Neural crest cell (in vitro differentiated cells): ENCODE data around the gene KDM4B. TPM values are rescaled to one million over a fixed set of nuclear protein-coding genes. Genes with fewer than 3 reads are reported as not detected.

Experiments
- DNase-seq: peaks from one replicate; pipeline ENCODE4 v3.0.0; 2021; ENCODE audit warnings: low read depth, mixed read lengths, low spot score
- H3K27ac Mint-ChIP-seq: one replicate; pipeline ENCODE4 v1.8.0; 2021; ENCODE audit warnings: mild to moderate bottlenecking, mixed read lengths; ENCODE audit not compliant: unreplicated experiment
- H3K27me3 Mint-ChIP-seq: 2 replicates; pipeline ENCODE4 v1.8.0; 2021; ENCODE audit warnings: low read depth, mild to moderate bottlenecking, mixed read lengths
- H3K36me3 Mint-ChIP-seq: 2 replicates; pipeline ENCODE4 v1.8.0; 2021; ENCODE audit warnings: low read depth, mild to moderate bottlenecking, mixed read lengths
- H3K4me1 Mint-ChIP-seq: 2 replicates; pipeline ENCODE4 v1.8.0; 2021; ENCODE audit warnings: mixed read lengths
- H3K4me3 Mint-ChIP-seq: one replicate; pipeline ENCODE4 v1.8.0; 2021; ENCODE audit warnings: mild to moderate bottlenecking, mixed read lengths
- H3K9me3 Mint-ChIP-seq: 2 replicates; pipeline ENCODE4 v1.8.0; 2021; ENCODE audit warnings: mixed read lengths
- CTCF ChIP-seq: fragments of 200-600 bp; sonication (generic); conservative IDR thresholded peaks from 2 replicates; pipeline ENCODE4 v1.5.0; 2021; ENCODE audit warnings: antibody characterized with exemption, mild to moderate bottlenecking
- total RNA-seq: library from RNA; stranded (reverse); gene quantifications from 2 replicates; pipeline ENCODE4 v1.2.1, GENCODE V29; 2021

KDM4B gene
- total RNA-seq, 1 donor from 2014 or later: 45.4 TPM

GRCh38 chr19:5186293-5187050 is 217.6 kb downstream of the KDM4B start:
- H3K9me3 Mint-ChIP-seq: no peaks in the 10 kb centered on the region
- H3K27me3 Mint-ChIP-seq: no peaks in the 10 kb centered on the region
- TF ChIP-seq CTCF: no peak
- H3K4me1 Mint-ChIP-seq: peaks cover 17% of the 10 kb centered on the region
- no peak overlapping the region for H3K27ac Mint-ChIP-seq
- H3K4me3 Mint-ChIP-seq: no peak overlapping the region
- no peak for DNase-seq
- no peaks in the 10 kb centered on the region for H3K36me3 Mint-ChIP-seq

- Mint-ChIP-seq H3K27ac (no peak overlapping the region), H3K9me3 (no peaks in the 10 kb centered on the region), H3K36me3 (no peaks in the 10 kb centered on the region), H3K4me1 (peaks cover 37% of the 10 kb centered on the region), H3K27me3 (peaks cover 2% of the 10 kb centered on the region), H3K4me3 (no peak overlapping the region)
- TF ChIP-seq CTCF: no peak
- no peak for DNase-seq
Observed at GRCh38 chr19:5188548-5189317, 219.8 kb downstream of the KDM4B start.

DNA sequence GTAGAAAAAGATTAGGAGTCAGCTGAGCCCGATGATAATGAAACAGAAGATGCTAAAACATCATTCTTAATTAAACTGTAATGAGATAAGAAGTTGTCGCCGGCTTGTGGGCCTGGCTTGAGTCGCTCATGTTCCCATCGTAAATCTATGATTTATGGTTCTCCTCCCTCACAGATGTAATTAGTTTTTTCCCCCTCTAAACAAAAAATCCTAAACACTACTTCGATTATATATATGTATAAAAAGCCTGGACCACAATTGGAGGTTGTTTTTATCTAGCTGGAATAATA is 220.3 kb downstream of the KDM4B start:
- H3K27me3 Mint-ChIP-seq: peaks cover 2% of the 10 kb centered on the region
- no peak for DNase-seq
- H3K4me3 Mint-ChIP-seq: no peak overlapping the region
- no peak overlapping the region for H3K27ac Mint-ChIP-seq
- no peaks in the 10 kb centered on the region for H3K36me3 Mint-ChIP-seq
- no peak for TF ChIP-seq CTCF
- no peaks in the 10 kb centered on the region for H3K9me3 Mint-ChIP-seq
- H3K4me1 Mint-ChIP-seq: peaks cover 37% of the 10 kb centered on the region

DNA sequence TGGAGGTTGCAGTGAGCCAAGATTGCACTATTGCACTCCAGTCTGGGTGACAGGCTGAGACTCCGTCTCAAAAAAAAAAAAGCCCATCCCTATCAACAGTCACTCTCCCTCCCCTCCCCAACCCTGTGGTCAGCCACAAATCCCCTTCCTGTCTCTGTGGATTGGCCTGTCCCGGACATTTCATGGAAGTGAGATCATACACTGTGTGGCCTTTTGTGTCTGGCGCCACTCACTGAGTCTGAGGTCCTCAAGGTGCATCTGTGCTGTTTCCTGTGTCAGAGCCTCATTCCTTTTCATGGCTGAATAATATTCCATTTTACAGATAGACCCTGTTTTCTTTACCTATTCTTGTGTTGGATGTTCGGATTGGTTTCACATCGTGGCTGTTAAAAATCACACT is 222.2 kb downstream of the KDM4B start:
- Mint-ChIP-seq H3K27me3 (peaks cover 2% of the 10 kb centered on the region), H3K36me3 (peaks cover 3% of the 10 kb centered on the region), H3K27ac (peak overlapping the region; percentile 50), H3K9me3 (no peaks in the 10 kb centered on the region), H3K4me1 (peaks cover 48% of the 10 kb centered on the region), H3K4me3 (no peak overlapping the region)
- DNase-seq: no peak
- no peak for TF ChIP-seq CTCF

DNA sequence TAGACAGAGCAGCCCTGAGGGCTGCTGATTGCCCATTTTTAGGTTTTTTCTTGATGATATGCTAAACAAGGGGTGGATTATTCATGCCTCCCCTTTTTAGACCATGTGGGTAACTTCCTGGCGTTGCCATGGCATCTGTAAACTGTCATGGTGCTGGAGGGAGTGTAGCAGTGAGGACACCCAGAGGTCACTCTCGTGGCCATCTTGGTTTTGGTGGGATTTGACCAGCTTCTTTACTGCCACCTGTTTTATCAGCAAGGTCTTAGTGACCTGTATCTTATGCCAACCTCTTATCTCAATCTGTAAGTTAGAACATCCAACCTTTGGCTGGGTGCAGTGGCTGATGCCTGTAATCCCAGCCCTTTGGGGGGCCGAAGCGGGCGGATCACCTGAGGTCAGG is 223.7 kb downstream of the KDM4B start:
- DNase-seq: peak; percentile 23
- Mint-ChIP-seq H3K9me3 (no peaks in the 10 kb centered on the region), H3K27me3 (peaks cover 2% of the 10 kb centered on the region), H3K4me3 (peak overlapping the region; percentile 79), H3K4me1 (peaks cover 48% of the 10 kb centered on the region), H3K36me3 (peaks cover 3% of the 10 kb centered on the region), H3K27ac (peak overlapping the region; percentile 98)
- no peak for TF ChIP-seq CTCF
